ENCODE results near the gene DTX4. TPM values are rescaled to one million over a fixed set of nuclear protein-coding genes. Genes with fewer than 3 reads are reported as not detected.

DTX4 gene
- polyA plus RNA-seq, 4 donors = 12.2 to 50.3 (median 22.4) TPM

DNA sequence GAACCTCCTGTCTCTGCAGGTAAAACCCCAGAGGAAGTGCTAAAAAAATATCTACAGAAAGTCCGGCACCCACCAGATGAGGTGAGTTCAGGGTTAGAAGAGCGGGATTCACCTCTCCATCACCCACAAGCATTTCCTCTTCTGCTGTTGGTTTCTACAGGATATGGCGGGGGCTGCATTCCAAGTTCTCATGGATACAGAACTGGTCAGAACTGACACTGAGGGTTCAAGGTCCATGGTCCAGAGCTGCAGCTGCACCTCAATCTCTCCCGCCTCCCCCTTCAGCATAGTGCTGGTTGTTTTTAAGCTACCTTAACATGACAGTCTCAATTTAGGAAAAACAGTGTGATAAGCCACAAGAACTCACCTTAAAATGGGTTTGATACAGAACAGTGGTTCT, 19.2 kb downstream of the DTX4 start:
- no peak for FAIRE-seq
- Histone ChIP-seq H3K27me3 (ENCODE audit: control insufficient read depth in 3 of 3, insufficient read depth in 3 of 3, low read length in 3 of 3) (no peaks in the 10 kb centered on the region), H3K4me3 (ENCODE audit: low read depth in 1 of 3, low read length in 3 of 3) (no peak overlapping the region), H3K4me1 (ENCODE audit: control insufficient read depth in 3 of 3, insufficient read depth in 2 of 3, low read depth in 1 of 3, low read length in 2 of 3) (peaks cover 5 to 56% (median 12%) of the 10 kb centered on the region in 3 donors), H3K9me3 (ENCODE audit: control insufficient read depth in 2 of 2, insufficient read depth in 1 of 2, low read depth in 1 of 2, low read length in 1 of 2) (no peaks in the 10 kb centered on the region), H3K27ac (ENCODE audit: low read depth in 1 of 3, low read length in 2 of 3) (peak overlapping the region in 1 of 3 donors; percentile 40), H3K36me3 (ENCODE audit: control insufficient read depth in 3 of 3, insufficient read depth in 2 of 3, low read depth in 1 of 3, low read length in 3 of 3) (peaks cover 6 to 58% (median 10%) of the 10 kb centered on the region in 3 donors)
- DNase-seq = peak; percentile 69 to 72
- WGBS, 3 donors = 31 to 68% (median 46%) methylated on average over 4 of the region's 4 CpGs

DNA sequence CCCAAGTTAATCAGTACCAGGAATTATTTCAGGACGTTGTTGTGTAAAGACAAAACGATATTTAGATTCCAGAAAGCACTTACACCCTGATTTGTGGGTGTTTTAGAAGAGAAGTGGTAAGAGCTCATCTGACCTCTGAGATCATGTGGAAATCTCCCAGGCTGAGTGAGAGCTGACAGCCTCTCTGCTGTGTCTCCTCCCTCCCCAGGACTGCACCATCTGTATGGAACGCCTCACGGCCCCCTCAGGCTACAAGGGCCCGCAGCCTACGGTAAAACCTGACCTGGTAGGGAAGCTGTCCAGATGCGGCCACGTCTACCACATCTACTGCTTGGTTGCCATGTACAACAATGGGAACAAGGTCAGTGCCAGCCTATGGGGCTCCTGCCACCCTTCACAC, 20.0 kb downstream of the DTX4 start:
- Histone ChIP-seq H3K27me3 (ENCODE audit: control insufficient read depth in 3 of 3, insufficient read depth in 3 of 3, low read length in 3 of 3) (no peaks in the 10 kb centered on the region), H3K36me3 (ENCODE audit: control insufficient read depth in 3 of 3, insufficient read depth in 2 of 3, low read depth in 1 of 3, low read length in 3 of 3) (peaks cover 6 to 59% (median 10%) of the 10 kb centered on the region in 3 donors), H3K27ac (ENCODE audit: low read depth in 1 of 3, low read length in 2 of 3) (no peak overlapping the region), H3K9me3 (ENCODE audit: control insufficient read depth in 2 of 2, insufficient read depth in 1 of 2, low read depth in 1 of 2, low read length in 1 of 2) (no peaks in the 10 kb centered on the region), H3K4me3 (ENCODE audit: low read depth in 1 of 3, low read length in 3 of 3) (no peak overlapping the region), H3K4me1 (ENCODE audit: control insufficient read depth in 3 of 3, insufficient read depth in 2 of 3, low read depth in 1 of 3, low read length in 2 of 3) (peaks cover 5 to 48% (median 8%) of the 10 kb centered on the region in 3 donors)
- no peak for FAIRE-seq
- DNase-seq = peak in 1 of 2 donors; percentile 24
- WGBS, 3 donors = 72 to 75% (median 75%) methylated on average over 8 of the region's 8 CpGs

DNA sequence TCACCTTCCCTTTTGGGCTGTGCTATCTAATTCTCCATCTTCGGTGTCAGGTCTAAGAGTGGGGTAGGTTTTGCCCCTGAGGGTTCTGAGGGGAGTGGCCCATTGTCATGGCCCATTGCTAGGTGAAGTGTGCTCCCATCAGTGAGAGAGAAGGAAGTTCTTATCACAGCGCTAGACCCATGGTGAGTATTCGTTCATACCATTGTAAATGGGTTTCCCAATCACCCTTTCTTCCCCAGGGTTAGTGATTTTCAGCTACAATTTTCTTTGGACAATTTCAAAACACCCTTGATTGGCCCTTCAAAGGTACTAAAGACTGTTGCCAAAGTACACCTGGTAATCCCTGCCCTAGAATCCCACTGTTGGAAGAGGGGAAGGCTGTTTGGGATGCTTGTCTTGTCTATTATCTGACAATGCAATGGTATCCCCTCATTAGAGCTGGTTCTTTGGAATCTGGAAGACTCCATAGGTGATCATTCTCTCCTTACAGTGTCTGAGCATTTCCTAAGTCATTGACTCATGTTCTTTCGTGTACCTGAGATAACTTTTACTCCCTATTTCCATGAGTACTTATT, 20.6 kb downstream of the DTX4 start:
- Histone ChIP-seq H3K36me3 (ENCODE audit: control insufficient read depth in 3 of 3, insufficient read depth in 2 of 3, low read depth in 1 of 3, low read length in 3 of 3) (peaks cover 6 to 58% (median 10%) of the 10 kb centered on the region in 3 donors), H3K9me3 (ENCODE audit: control insufficient read depth in 2 of 2, insufficient read depth in 1 of 2, low read depth in 1 of 2, low read length in 1 of 2) (no peaks in the 10 kb centered on the region), H3K4me3 (ENCODE audit: low read depth in 1 of 3, low read length in 3 of 3) (no peak overlapping the region), H3K4me1 (ENCODE audit: control insufficient read depth in 3 of 3, insufficient read depth in 2 of 3, low read depth in 1 of 3, low read length in 2 of 3) (peaks cover 1 to 41% (median 6%) of the 10 kb centered on the region in 3 donors), H3K27ac (ENCODE audit: low read depth in 1 of 3, low read length in 2 of 3) (no peak overlapping the region), H3K27me3 (ENCODE audit: control insufficient read depth in 3 of 3, insufficient read depth in 3 of 3, low read length in 3 of 3) (no peaks in the 10 kb centered on the region)
- WGBS, 3 donors = 73 to 87% (median 76%) methylated on average over 4 of the region's 4 CpGs
- DNase-seq (no peak), FAIRE-seq (no peak)

GRCh38 chr11:59193587-59194130, 21.7 kb downstream of the DTX4 start:
- Histone ChIP-seq H3K36me3 (ENCODE audit: control insufficient read depth in 3 of 3, insufficient read depth in 2 of 3, low read depth in 1 of 3, low read length in 3 of 3) (peaks cover 9 to 54% (median 10%) of the 10 kb centered on the region in 3 donors), H3K9me3 (ENCODE audit: control insufficient read depth in 2 of 2, insufficient read depth in 1 of 2, low read depth in 1 of 2, low read length in 1 of 2) (no peaks in the 10 kb centered on the region), H3K27me3 (ENCODE audit: control insufficient read depth in 3 of 3, insufficient read depth in 3 of 3, low read length in 3 of 3) (no peaks in the 10 kb centered on the region), H3K4me3 (ENCODE audit: low read depth in 1 of 3, low read length in 3 of 3) (no peak overlapping the region), H3K27ac (ENCODE audit: low read depth in 1 of 3, low read length in 2 of 3) (no peak overlapping the region), H3K4me1 (ENCODE audit: control insufficient read depth in 3 of 3, insufficient read depth in 2 of 3, low read depth in 1 of 3, low read length in 2 of 3) (peaks cover 0 to 32% (median 6%) of the 10 kb centered on the region in 3 donors)
- DNase-seq = no peak
- WGBS, 3 donors = 77 to 86% (median 85%) methylated on average over 10 of the region's 10 CpGs
- no peak for FAIRE-seq

DNA sequence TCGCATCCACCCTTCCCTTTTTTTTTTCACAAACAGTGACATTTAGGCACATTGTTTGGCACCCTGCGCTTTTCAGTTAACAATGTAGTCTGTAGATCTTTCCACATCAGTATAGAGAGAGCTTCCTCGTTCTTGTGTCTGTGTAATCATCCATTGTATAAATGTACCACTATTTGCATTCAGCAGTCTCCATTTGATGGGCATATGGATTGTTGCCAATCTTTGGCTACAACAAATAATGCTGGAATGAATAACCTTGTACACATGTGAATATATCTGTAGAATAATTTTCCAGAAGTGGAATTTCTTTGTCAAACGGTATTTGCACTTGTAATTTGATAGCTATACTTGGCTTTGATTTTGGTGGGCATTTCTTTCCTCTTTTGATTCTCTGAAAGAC, 23.7 kb downstream of the DTX4 start:
- no peaks in the 10 kb centered on the region for H3K9me3 ChIP-seq (ENCODE audit: control insufficient read depth in 2 of 2, insufficient read depth in 1 of 2, low read depth in 1 of 2, low read length in 1 of 2)
- H3K36me3 ChIP-seq (ENCODE audit: control insufficient read depth in 3 of 3, insufficient read depth in 2 of 3, low read depth in 1 of 3, low read length in 3 of 3) = peaks cover 6 to 52% (median 13%) of the 10 kb centered on the region in 3 donors
- no peak for FAIRE-seq
- WGBS, 3 donors = 76 to 86% (median 81%) methylated on average over 4 of the region's 4 CpGs
- no peak for DNase-seq
- H3K27me3 ChIP-seq (ENCODE audit: control insufficient read depth in 3 of 3, insufficient read depth in 3 of 3, low read length in 3 of 3) = no peaks in the 10 kb centered on the region
- H3K4me1 ChIP-seq (ENCODE audit: control insufficient read depth in 3 of 3, insufficient read depth in 2 of 3, low read depth in 1 of 3, low read length in 2 of 3) = peaks cover 0 to 14% (median 2%) of the 10 kb centered on the region in 3 donors
- no peak overlapping the region for H3K27ac ChIP-seq (ENCODE audit: low read depth in 1 of 3, low read length in 2 of 3)
- no peak overlapping the region for H3K4me3 ChIP-seq (ENCODE audit: low read depth in 1 of 3, low read length in 3 of 3)

DNA sequence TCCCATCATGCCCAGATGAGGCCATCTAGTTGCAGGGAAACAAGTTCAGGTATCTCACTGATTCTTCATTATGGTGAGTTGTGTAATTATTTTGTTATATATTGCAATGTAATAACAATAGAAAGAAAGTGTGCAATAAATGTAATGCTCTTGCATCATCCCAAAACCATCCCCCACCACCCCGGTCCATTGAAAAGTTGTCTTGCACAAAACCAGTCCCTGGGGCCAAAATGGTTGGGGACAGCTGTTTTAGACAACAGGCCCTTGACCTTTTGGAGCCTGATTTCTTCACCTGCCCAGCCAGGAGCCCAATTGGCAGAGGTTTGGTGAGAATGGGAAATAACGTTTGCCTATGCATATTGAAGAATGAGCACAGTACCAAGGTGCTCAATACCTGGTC, 24.8 kb downstream of the DTX4 start:
- DNase-seq (no peak), FAIRE-seq (no peak)
- Histone ChIP-seq H3K36me3 (ENCODE audit: control insufficient read depth in 3 of 3, insufficient read depth in 2 of 3, low read depth in 1 of 3, low read length in 3 of 3) (peaks cover 6 to 57% (median 13%) of the 10 kb centered on the region in 3 donors), H3K4me3 (ENCODE audit: low read depth in 1 of 3, low read length in 3 of 3) (no peak overlapping the region), H3K4me1 (ENCODE audit: control insufficient read depth in 3 of 3, insufficient read depth in 2 of 3, low read depth in 1 of 3, low read length in 2 of 3) (peaks cover 0 to 12% (median 2%) of the 10 kb centered on the region in 3 donors), H3K9me3 (ENCODE audit: control insufficient read depth in 2 of 2, insufficient read depth in 1 of 2, low read depth in 1 of 2, low read length in 1 of 2) (no peaks in the 10 kb centered on the region), H3K27ac (ENCODE audit: low read depth in 1 of 3, low read length in 2 of 3) (no peak overlapping the region), H3K27me3 (ENCODE audit: control insufficient read depth in 3 of 3, insufficient read depth in 3 of 3, low read length in 3 of 3) (no peaks in the 10 kb centered on the region)
- 79 to 86% (median 85%) methylated on average over 2 of the region's 2 CpGs for WGBS, 3 donors

DNA sequence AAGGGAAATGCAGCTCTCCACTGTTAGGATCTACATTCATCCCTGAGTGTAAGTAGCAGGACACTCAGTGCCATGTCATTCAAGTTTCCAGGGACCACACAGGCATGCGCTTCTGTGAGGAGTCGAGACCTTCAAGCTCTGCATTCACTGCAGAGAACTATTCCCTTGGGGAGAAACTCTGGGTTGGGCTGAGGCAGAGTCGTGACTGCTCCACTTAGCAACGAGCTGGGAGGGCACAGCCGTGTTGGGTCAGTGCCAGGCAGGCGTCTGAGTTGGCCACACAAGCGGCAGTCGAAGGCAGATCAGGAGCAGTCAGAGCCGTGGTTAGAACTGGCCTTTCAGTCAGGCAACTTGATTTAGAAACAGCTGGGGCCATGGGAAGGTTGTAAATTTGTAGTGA, 26.1 kb downstream of the DTX4 start:
- peaks cover 6 to 53% (median 13%) of the 10 kb centered on the region in 3 donors for H3K36me3 ChIP-seq (ENCODE audit: control insufficient read depth in 3 of 3, insufficient read depth in 2 of 3, low read depth in 1 of 3, low read length in 3 of 3)

GRCh38 chr11:59198726-59199125, 26.8 kb downstream of the DTX4 start:
- DNase-seq (no peak), FAIRE-seq (no peak)
- peaks cover 0 to 9% (median 2%) of the 10 kb centered on the region in 3 donors for H3K4me1 ChIP-seq (ENCODE audit: control insufficient read depth in 3 of 3, insufficient read depth in 2 of 3, low read depth in 1 of 3, low read length in 2 of 3)
- H3K36me3 ChIP-seq (ENCODE audit: control insufficient read depth in 3 of 3, insufficient read depth in 2 of 3, low read depth in 1 of 3, low read length in 3 of 3) = peaks cover 6 to 52% (median 13%) of the 10 kb centered on the region in 3 donors
- H3K27ac ChIP-seq (ENCODE audit: low read depth in 1 of 3, low read length in 2 of 3) = no peak overlapping the region
- no peak overlapping the region for H3K4me3 ChIP-seq (ENCODE audit: low read depth in 1 of 3, low read length in 3 of 3)
- 92 to 95% (median 95%) methylated on average over 2 of the region's 2 CpGs for WGBS, 3 donors
- H3K9me3 ChIP-seq (ENCODE audit: control insufficient read depth in 2 of 2, insufficient read depth in 1 of 2, low read depth in 1 of 2, low read length in 1 of 2) = no peaks in the 10 kb centered on the region
- no peaks in the 10 kb centered on the region for H3K27me3 ChIP-seq (ENCODE audit: control insufficient read depth in 3 of 3, insufficient read depth in 3 of 3, low read length in 3 of 3)

More for the DNA sequence above, 26.1 kb downstream of the DTX4 start:
- Histone ChIP-seq H3K9me3 (ENCODE audit: control insufficient read depth in 2 of 2, insufficient read depth in 1 of 2, low read depth in 1 of 2, low read length in 1 of 2) (no peaks in the 10 kb centered on the region), H3K27ac (ENCODE audit: low read depth in 1 of 3, low read length in 2 of 3) (no peak overlapping the region), H3K4me3 (ENCODE audit: low read depth in 1 of 3, low read length in 3 of 3) (no peak overlapping the region), H3K27me3 (ENCODE audit: control insufficient read depth in 3 of 3, insufficient read depth in 3 of 3, low read length in 3 of 3) (no peaks in the 10 kb centered on the region), H3K4me1 (ENCODE audit: control insufficient read depth in 3 of 3, insufficient read depth in 2 of 3, low read depth in 1 of 3, low read length in 2 of 3) (peaks cover 0 to 9% (median 2%) of the 10 kb centered on the region in 3 donors)
- WGBS, 3 donors = 30 to 34% (median 31%) methylated on average over 9 of the region's 9 CpGs
- DNase-seq = no peak
- no peak for FAIRE-seq

Data from small intestine (tissue), 7 donors.